IMR-90 (cell line): ENCODE measurements around the gene CUEDC2. TPM values are rescaled to one million over a fixed set of nuclear protein-coding genes. Genes with fewer than 3 reads are reported as not detected.

Source experiments
- ATAC-seq: fragments of 200-7000 bp; cut with Tn5 transposase; 2 replicates; pipeline ENCODE4 v1.9.1; 2020; ENCODE audit warnings: low read depth, mild to moderate bottlenecking, moderate library complexity
- BruUV-seq: library from RNA; stranded (reverse); fragments of 400-500 nt; replicated peaks from 2 replicates; lab custom pipeline; 2021; lab: Mats Ljungman, UMichigan
- CTCF ChIA-PET: fragments of 300-600 bp; formaldehyde crosslinking; extraction: SDS; loops from one replicate; lab custom pipeline; 2021; ENCODE audit warnings: antibody characterized with exemption; lab: Yijun Ruan, JAX
- POLR2A ChIA-PET: fragments of 300-600 bp; sonication (Branson Sonifier 250); formaldehyde crosslinking; loops from one replicate; lab custom pipeline; 2022; ENCODE audit warnings: antibody characterized with exemption; ENCODE audit not compliant: unreplicated experiment; lab: Charles Lee
- DNase-seq: peaks from one replicate; pipeline ENCODE4 v3.0.0; 2013
- H2AFZ ChIP-seq: replicated peaks from 2 replicates; pipeline ENCODE3; 2013; ENCODE audit warnings: low read length, mild to moderate bottlenecking; ENCODE audit not compliant: poor library complexity
- H2AK5ac ChIP-seq: 2 replicates; pipeline ENCODE4 v1.6.1; 2013; ENCODE audit warnings: low read depth, low read length, inconsistent platforms
- H2AK9ac ChIP-seq: replicated peaks from 2 replicates; pipeline ENCODE3; 2013; ENCODE audit warnings: mild to moderate bottlenecking, low read depth, low read length, moderate library complexity; ENCODE audit not compliant: poor library complexity
- H2BK120ac ChIP-seq: 2 replicates; pipeline ENCODE4 v1.6.1; 2013; ENCODE audit warnings: low read depth, low read length, inconsistent platforms
- H2BK15ac ChIP-seq: 3 replicates; pipeline ENCODE4 v1.6.1; 2013; ENCODE audit warnings: low read depth, low read length, inconsistent platforms
- H2BK20ac ChIP-seq: 2 replicates; pipeline ENCODE4 v1.6.1; 2013; ENCODE audit warnings: low read depth, mild to moderate bottlenecking, inconsistent platforms, low read length, moderate library complexity
- H2BK5ac ChIP-seq: 2 replicates; pipeline ENCODE4 v1.6.1; 2013; ENCODE audit warnings: mild to moderate bottlenecking, low read depth, low read length, inconsistent platforms; ENCODE audit not compliant: poor library complexity, severe bottlenecking
- H3K14ac ChIP-seq: replicated peaks from 2 replicates; pipeline ENCODE4 v1.6.1; 2013; ENCODE audit warnings: low read depth, low read length, inconsistent platforms
- H3K18ac ChIP-seq: 2 replicates; pipeline ENCODE4 v1.6.1; 2013; ENCODE audit warnings: low read depth, low read length, control low read depth
- H3K23ac ChIP-seq: 2 replicates; pipeline ENCODE4 v1.6.1; 2013; ENCODE audit warnings: low read depth, low read length, inconsistent platforms
- H3K27ac ChIP-seq: 2 replicates; pipeline ENCODE4 v1.5.1; 2013; ENCODE audit warnings: mild to moderate bottlenecking, control low read depth, low read length; ENCODE audit not compliant: insufficient read depth
- H3K27me3 ChIP-seq: 2 replicates; pipeline ENCODE4 v1.6.1; 2013; ENCODE audit warnings: low read length; ENCODE audit not compliant: control insufficient read depth, insufficient read depth
- H3K36me3 ChIP-seq: 2 replicates; pipeline ENCODE4 v1.6.1; 2013; ENCODE audit warnings: low read length, mixed read lengths; ENCODE audit not compliant: control insufficient read depth, insufficient read depth
- H3K4ac ChIP-seq: 2 replicates; pipeline ENCODE4 v1.6.1; 2013; ENCODE audit warnings: low read depth, low read length, inconsistent platforms
- H3K4me1 ChIP-seq: 2 replicates; pipeline ENCODE4 v1.6.1; 2013; ENCODE audit warnings: low read length, mixed read lengths; ENCODE audit not compliant: control insufficient read depth, insufficient read depth
- H3K4me2 ChIP-seq: 2 replicates; pipeline ENCODE4 v1.6.1; 2013; ENCODE audit warnings: low read depth, mild to moderate bottlenecking, control low read depth, low read length, moderate library complexity
- H3K4me3 ChIP-seq: 2 replicates; pipeline ENCODE4 v1.5.1; 2013; ENCODE audit warnings: low read depth, mild to moderate bottlenecking, control low read depth, low read length, moderate library complexity; ENCODE audit not compliant: insufficient read depth
- H3K56ac ChIP-seq: 2 replicates; pipeline ENCODE4 v1.6.1; 2013; ENCODE audit warnings: low read length, inconsistent platforms; ENCODE audit not compliant: insufficient read depth; ENCODE audit errors: extremely low read depth
- H3K79me1 ChIP-seq, 2 experiments: 2 replicates each; pipeline ENCODE4 v1.6.1; 2013; ENCODE audit warnings: low read length in 2 of 2, inconsistent platforms in 1 of 2, low read depth in 1 of 2
- H3K9ac ChIP-seq: 2 replicates; pipeline ENCODE4 v1.6.1; 2013; ENCODE audit warnings: low read depth, low read length, control low read depth
- H3K9me1 ChIP-seq: 2 replicates; pipeline ENCODE4 v1.6.1; 2013; ENCODE audit warnings: low read length, inconsistent platforms; ENCODE audit not compliant: insufficient read depth
- H3K9me3 ChIP-seq: 2 replicates; pipeline ENCODE4 v1.6.1; 2013; ENCODE audit warnings: low read length; ENCODE audit not compliant: control insufficient read depth, insufficient read depth
- H4K20me1 ChIP-seq: 2 replicates; pipeline ENCODE4 v1.6.1; 2013; ENCODE audit warnings: low read length, inconsistent platforms; ENCODE audit not compliant: insufficient read depth
- H4K5ac ChIP-seq: 2 replicates; pipeline ENCODE4 v1.6.1; 2013; ENCODE audit warnings: mild to moderate bottlenecking, low read depth, low read length, control low read depth
- H4K8ac ChIP-seq, 2 experiments: 2 replicates each; pipeline ENCODE4 v1.6.1; 2013; ENCODE audit warnings: low read depth in 2 of 2, low read length in 2 of 2, control low read depth in 1 of 2, inconsistent platforms in 1 of 2
- H4K91ac ChIP-seq: 2 replicates; pipeline ENCODE4 v1.6.1; 2013; ENCODE audit warnings: low read depth, low read length, inconsistent platforms; ENCODE audit not compliant: insufficient read depth
- BHLHE40 ChIP-seq: fragments of 150-350 bp; IDR thresholded peaks from 2 replicates; pipeline ENCODE4 v1.6.1; 2016; ENCODE audit warnings: mild to moderate bottlenecking, low read depth, low read length
- CHD1 ChIP-seq: IDR thresholded peaks from 2 replicates; pipeline ENCODE4 v1.6.1; 2012; ENCODE audit warnings: low read depth, low read length, improper control_type of control experiment
- FOS ChIP-seq: fragments of 150-350 bp; IDR thresholded peaks from 2 replicates; pipeline ENCODE4 v1.6.1; 2016; ENCODE audit warnings: low read depth, low read length
- MAFK ChIP-seq: IDR thresholded peaks from 2 replicates; pipeline ENCODE4 v1.6.1; 2012; ENCODE audit warnings: low read depth, low read length, improper control_type of control experiment
- MAZ ChIP-seq: IDR thresholded peaks from 2 replicates; pipeline ENCODE4 v1.6.1; 2012; ENCODE audit warnings: low read depth, mild to moderate bottlenecking, low read length, improper control_type of control experiment, moderate library complexity, borderline replicate concordance
- MXI1 ChIP-seq: IDR thresholded peaks from 2 replicates; pipeline ENCODE4 v1.6.1; 2012; ENCODE audit warnings: low read depth, mild to moderate bottlenecking, low read length, moderate library complexity, borderline replicate concordance
- NFE2L2 ChIP-seq: fragments of 150-350 bp; IDR thresholded peaks from 2 replicates; pipeline ENCODE4 v1.6.1; 2016; ENCODE audit warnings: low read depth, mild to moderate bottlenecking, low read length
- POLR2A ChIP-seq: IDR thresholded peaks from 2 replicates; pipeline ENCODE4 v1.6.1; 2012; ENCODE audit warnings: mild to moderate bottlenecking, low read depth, low read length
- RAD21 ChIP-seq: IDR thresholded peaks from 2 replicates; pipeline ENCODE4 v1.6.1; 2012; ENCODE audit warnings: low read length, improper control_type of control experiment
- RCOR1 ChIP-seq: IDR thresholded peaks from 2 replicates; pipeline ENCODE4 v1.6.1; 2012; ENCODE audit warnings: mild to moderate bottlenecking, low read length, improper control_type of control experiment; ENCODE audit not compliant: insufficient replicate concordance
- RFX5 ChIP-seq: IDR thresholded peaks from 2 replicates; pipeline ENCODE4 v1.8.0; 2012; ENCODE audit warnings: low read depth, mild to moderate bottlenecking, low read length, moderate library complexity
- SMC3 ChIP-seq: fragments of 150-350 bp; IDR thresholded peaks from 2 replicates; pipeline ENCODE4 v1.6.1; 2016; ENCODE audit warnings: low read depth, mild to moderate bottlenecking, antibody characterized with exemption, low read length, moderate library complexity
- WGBS, 2 experiments: methylation state at CpG; one replicate each; pipeline versions ENCODE4 v1.1.5 to v1.1.7; 2013; ENCODE audit warnings: missing lambda C conversion rate in 2 of 2; ENCODE audit not compliant: insufficient read length in 1 of 2; ENCODE audit errors: extremely low coverage in 2 of 2; 5-methylcytosine and 5-hydroxymethylcytosine counted together
- dilution Hi-C: fragments of 300-500 bp; cut with HindIII; formaldehyde crosslinking; loops from one replicate; pipeline ENCODE4 v1.14.3; 2018; ENCODE audit warnings: low sequenced_read_pairs; ENCODE audit not compliant: unreplicated experiment
- in situ Hi-C: fragments of 300-500 bp; cut with MboI; formaldehyde crosslinking; loops from 3 replicates; pipeline ENCODE4 v1.14.3; 2019; ENCODE audit warnings: low sequenced_read_pairs, inconsistent platforms, mixed read lengths
- intact Hi-C: fragments of 100-400 bp; cut with micrococcal nuclease; formaldehyde crosslinking; loops from 2 replicates; pipeline ENCODE4 v1.10.0; 2022
- polyA plus RNA-seq, 3 experiments: library from polyadenylated mRNA; depleted of rRNA; stranded (reverse); fragments of >200 nt; gene quantifications; 2 replicates each; pipeline ENCODE4 v1.2.3, GENCODE V29; 2012; ENCODE audit warnings: low replicate concordance in 1 of 3
- total RNA-seq: library from RNA; depleted of rRNA; stranded (reverse); fragments of >200 nt; gene quantifications from 2 replicates; pipeline ENCODE4 v1.2.3, GENCODE V29; 2012
- TF ChIP-seq, protein P1 (sequence below): fragments of 150-350 bp; IDR thresholded peaks from 2 replicates; pipeline ENCODE4 v1.6.1; 2017; ENCODE audit warnings: mild to moderate bottlenecking, antibody characterized with exemption, low read length, low read depth
- TF ChIP-seq, protein P2 (sequence below): conservative IDR thresholded peaks from 2 replicates; pipeline ENCODE4 v1.5.1; 2012; ENCODE audit warnings: mild to moderate bottlenecking, low read depth, low read length, improper control_type of control experiment
- TF ChIP-seq, protein P3 (sequence below): fragments of 150-350 bp; IDR thresholded peaks from 2 replicates; pipeline ENCODE4 v1.6.1; 2016; ENCODE audit warnings: low read depth, mild to moderate bottlenecking, low read length, moderate library complexity, borderline replicate concordance

CUEDC2 gene
- total and polyA plus RNA-seq, 2 of the 4 experiments (the other 2 are of a cell fraction): 55.7 to 84.9 TPM

DNA sequence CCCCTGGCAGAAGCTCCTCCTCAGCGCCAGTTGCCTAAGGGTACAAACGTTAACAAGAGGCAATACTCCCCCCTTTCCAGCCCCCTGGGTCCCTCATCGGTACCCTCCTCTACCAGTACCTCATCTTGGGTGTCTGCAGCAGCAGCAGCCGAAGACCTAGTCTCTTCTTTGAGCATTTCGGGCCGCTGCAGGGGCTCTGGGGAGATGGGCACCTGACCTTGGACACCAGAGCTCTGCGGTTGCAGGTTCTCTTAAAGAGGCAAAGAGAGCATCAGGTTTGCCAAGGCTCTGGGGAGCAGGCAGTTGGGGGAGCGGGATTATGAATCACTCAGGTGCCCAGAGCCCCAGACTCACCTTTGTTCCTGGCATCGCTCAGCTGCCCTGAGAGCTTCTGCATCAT, 8.2 kb downstream of the CUEDC2 start:
- Histone ChIP-seq H2BK15ac (no peak overlapping the region), H2BK5ac (no peak overlapping the region), H3K9me1 (peaks cover 13% of the 10 kb centered on the region; the same call in 1 of the 2 replicates), H2BK20ac (no peak overlapping the region), H3K79me1 (peaks cover 3 to 43% of the 10 kb centered on the region in 2 experiments; a peak in 3 of 4 replicates), H3K14ac (no peak overlapping the region), H3K56ac (no peak overlapping the region), H2AFZ (no peak overlapping the region), H4K91ac (no peak overlapping the region), H3K27me3 (peaks cover 1% of the 10 kb centered on the region; the same call in 1 of the 2 replicates), H3K4me1 (peaks cover 11% of the 10 kb centered on the region), H3K27ac (no peak overlapping the region), H4K20me1 (no peaks in the 10 kb centered on the region), H3K18ac (no peak overlapping the region), H2BK120ac (no peak overlapping the region), H2AK5ac (no peak overlapping the region), H3K9me3 (no peaks in the 10 kb centered on the region), H4K8ac (no peak overlapping the region), H3K4ac (no peak overlapping the region), H3K9ac (no peak overlapping the region), H3K4me2 (no peak overlapping the region), H2AK9ac (peak overlapping the region; percentile 34), H3K36me3 (peaks cover 6% of the 10 kb centered on the region; the same call in 1 of the 2 replicates), H4K5ac (no peak overlapping the region), H3K4me3 (no peak overlapping the region), H3K23ac (no peak overlapping the region)
- BruUV-seq: no TSS peak
- in situ Hi-C loops: no loop called here
- no peak for TF ChIP-seq BHLHE40
- no peak for TF ChIP-seq RCOR1
- TF ChIP-seq SMC3: no peak
- no peak for TF ChIP-seq MAZ
- no peak for TF ChIP-seq POLR2A
- TF ChIP-seq FOS: no peak
- TF ChIP-seq MAFK: no peak
- no peak for TF ChIP-seq NFE2L2
- TF ChIP-seq, protein P1, sequence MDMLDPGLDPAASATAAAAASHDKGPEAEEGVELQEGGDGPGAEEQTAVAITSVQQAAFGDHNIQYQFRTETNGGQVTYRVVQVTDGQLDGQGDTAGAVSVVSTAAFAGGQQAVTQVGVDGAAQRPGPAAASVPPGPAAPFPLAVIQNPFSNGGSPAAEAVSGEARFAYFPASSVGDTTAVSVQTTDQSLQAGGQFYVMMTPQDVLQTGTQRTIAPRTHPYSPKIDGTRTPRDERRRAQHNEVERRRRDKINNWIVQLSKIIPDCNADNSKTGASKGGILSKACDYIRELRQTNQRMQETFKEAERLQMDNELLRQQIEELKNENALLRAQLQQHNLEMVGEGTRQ: no peak
- TF ChIP-seq, protein P2, sequence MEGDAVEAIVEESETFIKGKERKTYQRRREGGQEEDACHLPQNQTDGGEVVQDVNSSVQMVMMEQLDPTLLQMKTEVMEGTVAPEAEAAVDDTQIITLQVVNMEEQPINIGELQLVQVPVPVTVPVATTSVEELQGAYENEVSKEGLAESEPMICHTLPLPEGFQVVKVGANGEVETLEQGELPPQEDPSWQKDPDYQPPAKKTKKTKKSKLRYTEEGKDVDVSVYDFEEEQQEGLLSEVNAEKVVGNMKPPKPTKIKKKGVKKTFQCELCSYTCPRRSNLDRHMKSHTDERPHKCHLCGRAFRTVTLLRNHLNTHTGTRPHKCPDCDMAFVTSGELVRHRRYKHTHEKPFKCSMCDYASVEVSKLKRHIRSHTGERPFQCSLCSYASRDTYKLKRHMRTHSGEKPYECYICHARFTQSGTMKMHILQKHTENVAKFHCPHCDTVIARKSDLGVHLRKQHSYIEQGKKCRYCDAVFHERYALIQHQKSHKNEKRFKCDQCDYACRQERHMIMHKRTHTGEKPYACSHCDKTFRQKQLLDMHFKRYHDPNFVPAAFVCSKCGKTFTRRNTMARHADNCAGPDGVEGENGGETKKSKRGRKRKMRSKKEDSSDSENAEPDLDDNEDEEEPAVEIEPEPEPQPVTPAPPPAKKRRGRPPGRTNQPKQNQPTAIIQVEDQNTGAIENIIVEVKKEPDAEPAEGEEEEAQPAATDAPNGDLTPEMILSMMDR: no peak
- TF ChIP-seq MXI1: no peak
- no peak for TF ChIP-seq RAD21
- TF ChIP-seq, protein P3, sequence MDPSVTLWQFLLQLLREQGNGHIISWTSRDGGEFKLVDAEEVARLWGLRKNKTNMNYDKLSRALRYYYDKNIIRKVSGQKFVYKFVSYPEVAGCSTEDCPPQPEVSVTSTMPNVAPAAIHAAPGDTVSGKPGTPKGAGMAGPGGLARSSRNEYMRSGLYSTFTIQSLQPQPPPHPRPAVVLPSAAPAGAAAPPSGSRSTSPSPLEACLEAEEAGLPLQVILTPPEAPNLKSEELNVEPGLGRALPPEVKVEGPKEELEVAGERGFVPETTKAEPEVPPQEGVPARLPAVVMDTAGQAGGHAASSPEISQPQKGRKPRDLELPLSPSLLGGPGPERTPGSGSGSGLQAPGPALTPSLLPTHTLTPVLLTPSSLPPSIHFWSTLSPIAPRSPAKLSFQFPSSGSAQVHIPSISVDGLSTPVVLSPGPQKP: no peak
- TF ChIP-seq RFX5: no peak
- no peak for TF ChIP-seq CHD1
- no peak for ATAC-seq
- POLR2A ChIA-PET: no interaction called here
- dilution Hi-C loops: no loop called here
- CTCF ChIA-PET: no interaction called here
- 89% methylated on average over 4 of the region's 9 CpGs; no CpG with 5 or more reads in 1 of the 2 experiments for whole genome bisulfite sequencing, 2 experiments
- intact Hi-C loops: no loop called here
- no peak for DNase-seq
